Fibroblast of pulmonary artery (primary cell): ENCODE results near the gene PRICKLE4.
A peak's percentile ranks its signal among the peaks of the same experiment; 100 is the strongest.
"Not testable (repeated sequence)": the region's sequence is repeated elsewhere in the genome, so short reads cannot be mapped to it uniquely, and the experiment has no call there.

Experiments used
- DNase-seq: peaks from one replicate; pipeline ENCODE4 v3.0.0-alpha.2; 2010; ENCODE audit warnings: low read depth
- H3K4me3 ChIP-seq: replicated peaks from 2 replicates; pipeline ENCODE4 v1.5.1; 2011; ENCODE audit warnings: low read depth, mild to moderate bottlenecking, control low read depth, low read length, moderate library complexity
- TF ChIP-seq, protein P1 (sequence below): IDR thresholded peaks from 2 replicates; pipeline ENCODE4 v1.5.1; 2011; ENCODE audit warnings: mild to moderate bottlenecking, control low read depth, low read length, inconsistent platforms; ENCODE audit errors: missing control alignments

PRICKLE4 gene

GRCh38 chr6:41801380-41801779, 20.8 kb downstream of the PRICKLE4 start:
- TF ChIP-seq, protein P1, sequence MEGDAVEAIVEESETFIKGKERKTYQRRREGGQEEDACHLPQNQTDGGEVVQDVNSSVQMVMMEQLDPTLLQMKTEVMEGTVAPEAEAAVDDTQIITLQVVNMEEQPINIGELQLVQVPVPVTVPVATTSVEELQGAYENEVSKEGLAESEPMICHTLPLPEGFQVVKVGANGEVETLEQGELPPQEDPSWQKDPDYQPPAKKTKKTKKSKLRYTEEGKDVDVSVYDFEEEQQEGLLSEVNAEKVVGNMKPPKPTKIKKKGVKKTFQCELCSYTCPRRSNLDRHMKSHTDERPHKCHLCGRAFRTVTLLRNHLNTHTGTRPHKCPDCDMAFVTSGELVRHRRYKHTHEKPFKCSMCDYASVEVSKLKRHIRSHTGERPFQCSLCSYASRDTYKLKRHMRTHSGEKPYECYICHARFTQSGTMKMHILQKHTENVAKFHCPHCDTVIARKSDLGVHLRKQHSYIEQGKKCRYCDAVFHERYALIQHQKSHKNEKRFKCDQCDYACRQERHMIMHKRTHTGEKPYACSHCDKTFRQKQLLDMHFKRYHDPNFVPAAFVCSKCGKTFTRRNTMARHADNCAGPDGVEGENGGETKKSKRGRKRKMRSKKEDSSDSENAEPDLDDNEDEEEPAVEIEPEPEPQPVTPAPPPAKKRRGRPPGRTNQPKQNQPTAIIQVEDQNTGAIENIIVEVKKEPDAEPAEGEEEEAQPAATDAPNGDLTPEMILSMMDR, result peak; percentile 85
- no peak overlapping the region for H3K4me3 ChIP-seq
- DNase-seq, result peak; percentile 60

- no peak overlapping the region for H3K4me3 ChIP-seq
- TF ChIP-seq, protein P1, result no peak
- DNase-seq, result no peak
Observed at GRCh38 chr6:41805830-41806774, 25.5 kb downstream of the PRICKLE4 start.

GRCh38 chr6:41811095-41811494, 30.5 kb downstream of the PRICKLE4 start:
- no peak for DNase-seq
- TF ChIP-seq, protein P1, result no peak
- H3K4me3 ChIP-seq, result no peak overlapping the region

GRCh38 chr6:41811946-41812345, 31.4 kb downstream of the PRICKLE4 start:
- not testable (repeated sequence) for DNase-seq, H3K4me3 ChIP-seq

GRCh38 chr6:41813469-41813868, 32.9 kb downstream of the PRICKLE4 start:
- TF ChIP-seq, protein P1, result no peak
- no peak overlapping the region for H3K4me3 ChIP-seq
- no peak for DNase-seq

DNA sequence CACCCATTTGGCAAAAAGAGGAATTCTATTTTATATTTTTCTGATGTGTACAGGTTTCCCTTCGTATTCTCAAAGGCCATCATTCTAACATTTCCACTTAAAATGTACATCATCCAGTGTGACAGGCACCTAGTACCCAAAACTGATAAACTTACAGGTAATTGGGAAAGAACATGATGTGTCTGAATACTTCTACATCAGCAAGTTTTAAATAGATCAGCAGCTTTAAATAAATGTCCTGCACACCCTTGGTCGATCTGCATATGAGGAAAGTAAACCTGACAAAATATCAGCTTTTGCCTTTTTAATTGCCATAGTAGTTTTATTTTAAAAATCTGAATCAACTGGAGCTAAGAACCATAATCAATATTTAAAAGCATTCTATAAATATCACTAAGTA, 33.4 kb downstream of the PRICKLE4 start:
- no peak overlapping the region for H3K4me3 ChIP-seq

GRCh38 chr6:41814629-41815028, 34.0 kb downstream of the PRICKLE4 start:
- DNase-seq, result no peak
- TF ChIP-seq, protein P1, result no peak

More for the DNA sequence above, 33.4 kb downstream of the PRICKLE4 start:
- DNase-seq, result no peak
- TF ChIP-seq, protein P1, result no peak

More at GRCh38 chr6:41814629-41815028, 34.0 kb downstream of the PRICKLE4 start:
- no peak overlapping the region for H3K4me3 ChIP-seq
